Stimulated activated naive CD8-positive, alpha-beta T cell treated with anti-CD3 and anti-CD28 coated beads, Interleukin-15, Interleukin-2, amounts not matched to agents 100 U/mL and 50 U/mL, for 24 hours (primary cell): ENCODE data around the gene TBC1D22B.
A peak's percentile ranks its signal among the peaks of the same experiment; 100 is the strongest.
"Not testable (repeated sequence)": the region's sequence is repeated elsewhere in the genome, so short reads cannot be mapped to it uniquely, and the experiment has no call there.

Experiments
- ATAC-seq: fragments of 150-1000 bp; cut with Tn5 transposase; one replicate; pipeline ENCODE4 v1.10.0; 2021
- DNase-seq: peaks from one replicate; pipeline ENCODE4 v3.0.0; 2021

Gene TBC1D22B

DNA sequence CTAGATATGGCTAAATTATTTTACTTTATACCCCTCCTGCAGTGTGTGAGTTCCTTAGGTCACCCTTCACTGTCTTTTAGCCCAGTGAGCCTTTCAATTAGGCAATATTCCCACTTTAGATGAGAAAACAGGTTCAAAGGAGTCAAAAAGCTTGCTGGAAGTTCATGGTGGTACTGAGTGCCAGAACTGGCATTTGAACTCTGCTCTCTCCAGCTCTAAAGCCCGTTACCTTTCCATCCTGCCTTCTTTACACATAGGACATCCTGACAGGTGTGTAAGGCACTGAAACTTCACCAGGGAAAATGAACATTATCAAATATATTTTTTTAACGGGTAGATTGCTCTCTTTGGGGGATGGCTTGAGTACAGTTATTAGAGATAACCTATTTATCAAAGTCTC, 11.5 kb downstream of the TBC1D22B start:
- DNase-seq (no peak), ATAC-seq (no peak)

DNA sequence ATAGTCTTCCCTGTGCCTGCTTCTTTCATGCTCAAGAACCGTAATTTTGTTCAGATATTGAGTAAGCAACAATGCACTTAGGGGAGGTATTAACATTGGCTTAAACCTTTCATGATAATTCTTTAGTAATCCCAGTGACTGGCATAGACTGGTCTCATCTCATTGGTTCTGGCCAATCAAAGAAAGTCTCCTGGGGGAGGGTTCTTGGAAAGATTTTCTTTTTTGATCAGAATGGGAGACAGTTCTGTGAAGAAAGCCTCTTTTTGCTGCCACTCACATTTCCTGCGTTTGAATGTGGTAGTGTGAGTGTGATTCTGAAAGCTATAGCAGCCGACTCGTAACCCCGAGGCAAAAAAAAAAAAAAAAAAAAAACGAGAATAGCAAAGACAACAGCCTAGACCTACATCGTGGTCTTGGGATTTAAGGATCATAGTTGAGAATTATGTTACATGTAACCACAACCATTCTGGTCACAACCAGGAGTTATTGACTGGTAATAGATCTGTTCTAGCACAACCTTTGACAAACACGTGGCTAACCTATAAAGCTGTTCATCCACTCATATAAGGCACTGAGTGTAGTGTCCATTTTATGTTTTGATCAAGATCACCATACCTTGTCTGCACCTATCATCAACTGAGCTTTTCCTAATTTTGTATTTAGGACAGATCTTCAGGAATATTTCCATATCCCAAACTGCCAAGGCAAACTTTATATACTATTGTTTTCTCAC, 15.4 kb downstream of the TBC1D22B start:
- DNase-seq (no peak), ATAC-seq (peak; percentile 19)

DNA sequence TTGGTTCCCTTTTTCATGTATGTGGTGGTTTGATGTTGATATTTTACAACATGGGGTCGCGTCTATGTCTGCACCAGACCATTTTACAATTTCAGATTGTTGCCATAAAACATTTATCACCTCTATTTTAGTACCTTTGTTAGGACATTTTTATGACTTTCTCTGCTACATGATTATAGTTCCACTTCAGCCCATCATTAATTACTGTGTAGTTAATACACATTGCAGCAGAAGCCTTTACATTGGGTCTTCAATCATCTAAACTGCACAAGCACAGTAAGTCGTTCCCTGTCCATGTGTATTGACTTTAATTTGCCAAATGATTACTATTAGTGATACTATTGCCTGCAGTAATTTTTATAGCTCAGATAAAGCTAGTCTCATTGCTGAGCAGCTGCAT, 16.1 kb downstream of the TBC1D22B start:
- no peak for DNase-seq
- no peak for ATAC-seq

DNA sequence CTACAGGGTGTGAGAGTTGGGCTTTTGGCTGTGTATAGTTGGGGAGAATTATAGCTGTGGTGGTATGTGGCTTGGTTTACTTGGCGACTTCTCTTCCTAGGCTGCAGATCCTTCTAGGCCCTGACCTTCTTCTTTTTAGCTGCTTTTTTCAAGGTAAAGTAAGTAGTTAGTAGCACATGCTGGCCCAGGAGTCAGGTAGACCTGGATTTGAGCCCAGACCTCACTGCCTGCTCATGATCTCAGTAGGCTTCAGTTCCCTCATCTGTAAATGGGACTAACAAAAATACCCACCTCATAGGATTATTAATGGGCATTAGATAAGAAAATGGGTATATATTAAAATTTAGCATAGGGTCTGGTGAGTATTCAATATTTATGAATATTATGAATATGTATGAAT, 17.8 kb downstream of the TBC1D22B start:
- ATAC-seq (no peak), DNase-seq (no peak)

DNA sequence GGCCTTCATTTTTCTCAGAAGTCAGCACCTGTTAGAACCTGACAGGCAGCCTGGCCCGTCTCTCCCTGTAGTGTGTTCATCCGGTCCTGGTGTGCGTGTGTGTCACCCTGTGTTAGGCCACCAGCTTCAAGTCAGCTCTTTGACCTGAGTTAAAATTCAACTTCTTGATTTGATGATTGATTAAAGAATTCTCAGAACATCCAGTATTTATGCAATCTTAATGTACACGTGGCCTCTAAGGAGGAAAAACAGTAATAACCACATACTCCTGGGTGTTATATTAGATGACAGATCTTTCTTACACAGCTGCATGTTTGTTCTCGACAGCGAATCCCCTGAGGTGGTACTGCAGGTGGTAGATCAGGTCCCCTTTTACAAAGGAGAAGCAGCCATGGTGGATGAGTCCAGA, 19.4 kb downstream of the TBC1D22B start:
- no peak for DNase-seq
- peak; percentile 57 for ATAC-seq

DNA sequence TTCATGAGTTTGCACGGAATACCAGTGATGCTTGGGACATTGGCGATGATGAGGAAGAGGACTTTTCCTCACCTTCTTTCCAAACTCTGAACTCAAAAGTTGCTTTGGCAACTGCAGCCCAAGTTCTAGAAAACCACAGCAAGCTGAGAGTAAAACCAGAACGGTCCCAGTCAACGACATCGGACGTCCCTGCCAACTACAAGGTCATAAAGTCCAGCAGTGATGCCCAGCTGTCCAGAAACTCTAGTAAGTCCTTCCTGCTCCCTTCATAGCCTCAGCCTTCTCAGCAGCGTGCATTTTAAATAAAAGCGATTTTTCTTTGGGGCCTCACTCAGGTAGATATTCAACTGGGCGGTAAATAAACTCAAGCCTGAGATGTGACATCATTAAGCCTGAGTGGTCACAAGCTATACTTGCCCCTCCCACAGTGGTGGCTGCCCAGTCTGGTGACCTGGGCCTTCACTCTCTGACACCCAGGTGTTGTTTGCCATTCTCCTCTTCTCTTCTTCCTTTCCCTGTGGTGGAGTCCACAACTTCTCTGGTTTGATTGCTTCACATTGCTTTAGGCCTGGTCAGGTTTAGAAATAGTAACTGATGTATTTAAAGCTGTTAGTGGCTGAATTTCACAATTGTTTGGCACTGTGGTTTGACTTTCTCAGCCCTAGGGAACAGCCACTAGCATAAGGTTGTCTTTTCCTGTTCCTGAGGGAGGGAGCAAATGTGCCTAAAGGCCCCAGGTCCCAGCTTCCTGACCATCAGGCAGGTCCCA, 22.0 kb downstream of the TBC1D22B start:
- DNase-seq (no peak), ATAC-seq (no peak)

DNA sequence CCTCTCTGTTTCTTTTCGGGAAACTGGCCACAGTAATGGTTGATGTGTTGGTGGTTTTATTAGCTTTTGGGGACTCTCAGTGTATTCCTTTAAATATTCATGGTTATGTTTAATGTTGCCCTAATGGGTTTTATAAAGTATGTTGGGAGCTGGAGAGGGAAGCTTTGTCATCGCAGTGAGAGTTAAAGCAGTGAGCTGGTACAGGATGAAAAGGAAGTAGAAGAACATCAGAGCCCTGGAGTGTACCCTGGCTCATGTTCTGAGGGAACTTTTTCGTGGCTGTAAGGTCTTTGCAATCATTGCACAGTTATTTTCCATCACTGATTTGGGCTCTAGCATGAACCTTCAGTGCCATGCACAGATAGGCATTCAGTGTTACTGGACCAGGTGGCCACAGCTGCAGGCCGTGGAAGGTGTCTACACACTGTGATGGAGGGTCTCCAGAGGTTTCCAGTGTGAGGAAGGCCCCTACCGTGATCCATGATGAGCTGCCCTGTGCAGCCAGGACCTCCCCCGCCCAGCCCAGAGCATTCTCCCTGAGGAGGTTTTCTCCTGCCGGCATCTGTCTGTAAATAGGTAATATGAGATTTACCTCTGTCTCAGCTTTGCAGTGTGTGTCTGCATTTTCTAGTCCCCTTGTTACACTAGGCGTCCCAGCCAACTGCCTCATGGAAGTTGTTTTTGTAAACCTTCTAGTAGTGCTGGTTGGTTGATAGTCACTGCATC, 22.8 kb downstream of the TBC1D22B start:
- DNase-seq, result no peak
- no peak for ATAC-seq

DNA sequence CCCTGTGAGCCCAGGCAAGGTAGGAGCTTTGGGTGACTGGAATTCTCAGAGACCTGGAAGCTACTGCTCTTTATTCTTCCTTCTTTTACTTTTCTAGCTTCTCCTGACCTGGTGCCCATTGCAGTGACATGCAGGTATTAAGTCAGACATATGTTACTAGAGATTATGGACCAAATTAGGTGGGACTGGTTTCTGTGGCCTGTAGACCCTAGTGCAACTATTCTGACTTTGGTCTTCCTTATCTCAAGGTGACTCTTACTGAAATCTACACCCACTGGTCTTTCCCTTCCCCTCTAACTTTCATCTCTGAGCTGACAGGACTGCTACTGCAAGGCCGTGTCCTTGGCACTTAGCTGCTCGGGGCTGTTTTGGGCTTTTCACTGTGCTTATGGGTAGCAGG, 24.8 kb downstream of the TBC1D22B start:
- no peak for DNase-seq

DNA sequence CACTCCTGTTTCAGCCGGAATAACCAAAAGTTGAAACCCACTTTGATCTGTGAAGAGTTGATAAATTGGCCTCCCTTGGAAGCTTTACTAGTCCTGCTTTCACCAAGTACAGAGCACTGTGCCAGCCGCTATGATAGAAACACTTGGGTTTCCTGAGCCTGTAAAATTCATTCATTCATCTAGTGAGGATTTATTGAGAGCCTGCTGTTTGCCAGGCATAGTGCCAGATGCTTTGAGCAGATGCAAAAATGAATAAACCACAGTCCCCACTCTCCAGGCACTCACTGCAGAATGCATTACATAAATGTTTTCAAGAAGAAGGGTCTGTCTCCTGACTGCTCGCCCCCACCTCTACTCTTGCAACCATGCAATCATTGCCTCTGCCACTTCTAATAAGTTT, 25.7 kb downstream of the TBC1D22B start:
- DNase-seq, result no peak

More for the DNA sequence above, 24.8 kb downstream of the TBC1D22B start:
- no peak for ATAC-seq

DNA sequence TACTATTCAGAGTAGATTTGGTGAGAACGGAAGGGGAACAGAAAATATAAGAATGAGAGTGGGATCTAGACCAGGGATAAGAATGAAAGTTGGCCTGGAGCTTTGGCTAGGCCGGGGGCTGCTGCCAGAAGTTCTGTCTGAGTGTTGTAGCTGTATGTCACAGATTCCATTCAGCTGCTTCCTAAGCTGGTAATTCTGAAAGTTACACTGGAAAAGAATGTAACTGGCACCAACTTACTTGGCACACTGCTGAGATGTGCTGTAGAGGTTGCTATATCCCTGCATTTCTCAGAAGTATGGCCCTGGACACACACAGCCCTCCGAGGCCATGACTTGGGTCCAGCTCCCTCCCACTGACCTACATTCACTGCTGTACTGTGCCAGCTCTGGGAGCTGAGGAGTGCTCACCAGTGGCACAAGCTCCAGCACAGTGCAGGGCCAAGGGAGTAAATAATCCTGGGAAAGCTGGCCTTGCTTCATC, 26.1 kb downstream of the TBC1D22B start:
- DNase-seq, result no peak
- no peak for ATAC-seq

More for the DNA sequence above, 25.7 kb downstream of the TBC1D22B start:
- no peak for ATAC-seq

DNA sequence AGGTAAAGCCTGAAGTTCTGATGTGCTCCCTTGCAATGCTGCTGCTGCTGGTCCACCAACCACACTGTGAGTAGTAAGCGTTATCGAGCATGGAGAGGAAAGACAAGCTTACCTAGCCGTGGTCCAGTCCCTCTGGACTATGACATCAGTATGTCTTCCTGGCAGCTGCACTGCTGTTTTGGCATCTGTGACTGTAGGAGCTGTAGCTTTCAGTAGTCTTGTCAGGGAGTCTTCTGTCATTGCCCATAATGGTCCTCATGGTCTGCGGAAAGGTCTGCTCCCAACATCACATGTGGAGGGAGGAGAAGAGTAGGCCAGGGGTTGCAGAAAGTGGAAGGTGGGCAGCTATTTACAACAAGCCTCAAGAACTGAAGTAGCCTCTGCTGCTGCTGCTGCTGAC, 27.2 kb downstream of the TBC1D22B start:
- DNase-seq (no peak), ATAC-seq (no peak)

DNA sequence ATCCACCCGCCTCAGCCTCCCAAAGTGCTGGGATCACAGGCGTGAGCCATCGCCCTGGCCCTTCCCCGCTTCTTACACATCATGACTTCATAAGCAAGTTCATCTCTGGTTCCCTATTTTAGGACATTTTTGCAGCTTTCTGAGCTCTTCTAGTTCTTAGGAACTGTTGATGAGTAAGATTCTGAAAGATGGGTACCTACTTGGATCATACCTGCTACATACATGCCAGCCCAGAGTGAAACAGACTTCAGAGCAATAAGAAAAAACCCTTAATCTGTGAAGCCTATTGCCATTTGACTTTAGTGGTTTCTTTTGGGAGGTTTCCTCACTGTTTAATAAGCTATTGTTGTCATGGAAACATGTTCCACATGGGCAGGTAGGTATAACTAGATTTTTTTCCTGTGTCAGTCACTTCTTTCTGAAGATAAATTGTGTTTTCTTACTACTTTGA, 28.3 kb downstream of the TBC1D22B start:
- ATAC-seq, result peak; percentile 55
- DNase-seq, result no peak

DNA sequence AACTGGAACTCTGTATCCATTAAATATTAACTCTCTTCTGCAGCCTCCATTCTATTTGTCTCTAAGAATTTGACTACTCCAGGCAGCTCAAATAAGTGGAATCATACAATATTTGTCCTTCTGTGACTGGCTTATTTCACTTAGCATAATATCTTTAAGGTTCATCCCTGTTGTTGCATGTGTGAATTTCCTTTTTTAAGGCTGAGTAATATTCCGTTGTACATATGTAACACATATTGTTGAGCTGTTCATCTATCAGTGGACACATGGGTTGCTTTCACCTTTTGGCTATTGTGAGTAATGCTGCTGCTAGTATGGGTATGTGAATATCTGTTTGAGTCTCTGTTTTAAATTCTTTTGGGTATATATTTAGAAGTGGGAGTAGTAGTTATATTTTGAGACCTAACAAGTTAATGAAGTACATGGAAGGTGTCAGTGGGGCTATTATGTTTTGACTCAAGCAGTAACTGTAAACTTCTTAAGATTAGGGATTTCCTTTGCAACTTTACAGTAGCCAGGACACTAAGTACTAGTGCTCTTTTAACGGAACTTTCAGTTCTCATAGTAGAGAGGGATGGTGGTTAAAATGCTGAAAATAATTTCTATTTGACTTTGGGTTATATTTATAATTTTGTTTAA, 30.1 kb downstream of the TBC1D22B start:
- no peak for ATAC-seq

DNA sequence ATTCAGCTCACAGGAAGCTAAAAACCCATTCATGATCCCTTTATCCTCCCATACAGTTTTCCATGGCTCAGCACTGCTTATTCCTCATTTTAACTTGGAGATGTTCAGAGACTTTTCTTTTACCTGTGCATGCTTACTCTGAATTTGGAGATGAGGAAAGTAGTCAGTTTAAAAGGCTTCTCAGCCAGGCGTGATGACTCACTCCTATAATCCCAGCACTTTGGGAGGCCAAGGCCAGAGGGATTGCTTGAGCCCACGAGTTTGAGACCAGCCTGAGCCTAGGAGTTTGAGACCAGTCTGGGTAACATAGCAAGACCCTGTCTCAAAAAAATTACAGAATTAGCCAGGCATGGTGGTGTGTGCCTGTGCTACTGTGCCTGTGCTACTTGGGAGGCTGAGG, 30.7 kb downstream of the TBC1D22B start:
- no peak for DNase-seq
- ATAC-seq, result no peak

More for the DNA sequence above, 30.1 kb downstream of the TBC1D22B start:
- DNase-seq, result no peak

DNA sequence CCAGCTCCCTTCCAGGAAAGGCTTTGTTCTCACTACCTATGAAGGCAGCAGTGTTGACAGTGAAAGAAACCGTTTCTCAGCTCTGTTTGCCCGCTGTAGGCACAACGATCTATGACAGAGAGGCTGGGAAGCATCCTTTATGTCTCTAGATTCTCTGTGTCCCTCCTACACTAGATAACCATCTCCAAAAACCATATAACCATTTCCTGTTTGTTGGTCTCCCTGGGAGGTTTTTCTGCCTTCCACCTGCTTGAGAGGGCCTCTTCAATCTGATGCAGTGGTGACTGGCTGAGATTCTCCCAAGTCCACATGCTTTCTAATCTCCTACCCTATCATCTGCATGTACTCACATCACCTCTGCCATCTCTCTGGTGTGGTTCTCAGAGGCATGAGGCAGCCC, 32.4 kb downstream of the TBC1D22B start:
- ATAC-seq, result peak; percentile 79

DNA sequence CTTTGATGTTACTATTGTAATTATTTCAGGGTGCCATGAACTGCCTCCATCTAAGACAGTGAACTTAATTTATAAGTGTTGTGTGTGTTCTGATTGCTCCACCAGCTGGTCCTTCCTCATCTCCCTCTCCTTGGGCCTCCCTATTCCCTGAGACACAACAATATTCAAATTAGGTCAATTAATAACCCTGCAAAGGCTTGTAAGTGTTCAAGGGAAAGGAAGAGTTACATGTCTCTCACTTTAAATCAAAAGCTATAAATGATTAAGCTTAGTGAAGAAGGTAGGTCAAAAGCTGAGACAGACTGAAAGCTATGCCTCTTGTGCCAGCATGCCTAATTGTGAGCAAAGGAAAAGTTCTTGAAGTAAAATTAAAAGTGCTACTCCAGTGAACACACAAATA, 35.9 kb downstream of the TBC1D22B start:
- no peak for ATAC-seq
- no peak for DNase-seq

More for the DNA sequence above, 32.4 kb downstream of the TBC1D22B start:
- peak; percentile 14 for DNase-seq

DNA sequence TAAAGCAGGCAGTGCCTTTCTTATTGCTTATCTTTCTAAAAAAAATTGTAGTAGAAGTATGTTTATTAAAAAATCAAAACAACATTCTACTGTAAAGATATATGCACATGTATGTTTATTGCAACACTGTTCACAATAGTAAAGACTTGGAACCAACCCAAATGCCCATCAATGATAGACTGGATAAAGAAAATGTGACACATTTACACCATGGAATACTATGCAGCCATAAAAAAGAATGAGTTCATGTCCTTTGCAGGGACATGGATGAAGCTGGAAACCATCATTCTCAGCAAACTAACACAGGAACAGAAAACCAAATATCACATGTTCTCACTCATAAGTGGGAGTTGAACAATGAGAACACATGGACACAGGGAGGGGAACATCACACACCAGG, 40.1 kb downstream of the TBC1D22B start:
- not testable (repeated sequence) for ATAC-seq

DNA sequence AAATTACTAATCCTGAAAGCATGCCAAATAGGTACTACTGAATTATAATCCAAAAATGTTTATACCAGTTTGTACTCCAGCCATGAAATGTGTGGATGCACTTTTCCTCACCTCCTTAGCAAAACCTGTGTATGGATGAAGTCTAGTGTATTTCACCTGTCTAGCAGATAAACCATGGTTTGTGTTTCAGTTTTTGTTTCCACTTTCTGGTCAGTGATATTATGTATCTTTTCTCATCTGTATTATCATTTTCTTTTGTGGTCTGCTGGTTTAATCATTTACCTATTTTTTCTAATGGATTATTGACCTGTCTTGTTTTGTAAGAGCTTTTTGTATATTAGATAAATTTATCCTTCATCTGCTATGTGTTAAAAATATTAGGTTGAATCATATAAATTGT, 41.4 kb downstream of the TBC1D22B start:
- no peak for DNase-seq
- ATAC-seq, result no peak

More for the DNA sequence above, 40.1 kb downstream of the TBC1D22B start:
- not testable (repeated sequence) for DNase-seq

DNA sequence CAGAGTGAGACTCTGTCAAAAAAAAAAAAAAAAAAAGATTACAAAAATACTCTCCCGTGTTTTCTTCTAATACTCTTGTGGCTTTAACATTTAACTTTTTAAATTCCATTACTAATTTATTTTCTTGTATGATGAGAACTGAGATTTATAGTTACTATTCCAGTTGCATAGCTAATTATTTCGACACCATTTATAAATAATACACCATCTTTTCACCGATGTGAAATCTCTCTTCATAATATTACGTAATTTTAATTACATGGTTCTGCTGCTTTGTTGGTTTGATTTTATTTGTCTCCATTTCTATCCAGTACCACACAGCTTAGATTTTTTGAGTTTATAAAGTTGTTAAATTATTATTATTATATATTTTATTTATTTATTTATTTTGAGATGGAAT, 42.4 kb downstream of the TBC1D22B start:
- DNase-seq (no peak), ATAC-seq (no peak)

DNA sequence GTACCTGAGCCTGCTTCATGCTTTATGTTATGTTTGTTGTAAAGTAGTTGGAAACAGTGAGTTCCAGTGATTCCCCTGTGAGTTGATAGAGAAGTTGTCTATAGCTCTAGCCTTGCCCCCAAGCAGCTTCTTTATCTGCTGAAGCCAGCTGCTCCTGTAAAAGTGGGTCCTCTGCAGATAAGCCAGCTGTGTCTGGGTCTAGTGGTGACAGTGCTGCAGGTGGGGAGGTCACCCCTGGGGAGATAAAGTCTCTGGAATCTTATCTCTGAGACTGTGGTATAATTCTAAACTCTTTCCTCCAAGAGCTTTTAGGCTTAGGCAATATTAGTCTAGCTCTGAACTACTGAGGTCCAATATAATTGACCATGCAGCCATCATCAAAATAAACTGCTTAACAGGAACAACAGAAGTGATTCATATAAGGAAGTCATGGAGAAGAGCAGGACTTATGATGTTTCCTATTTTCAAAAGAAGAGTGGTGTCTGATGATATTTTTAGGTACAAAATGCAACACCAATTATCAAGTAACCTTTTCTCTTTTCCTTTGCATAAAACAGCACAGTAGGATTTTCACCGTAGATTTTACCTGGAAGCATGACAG, 44.6 kb downstream of the TBC1D22B start:
- no peak for DNase-seq

DNA sequence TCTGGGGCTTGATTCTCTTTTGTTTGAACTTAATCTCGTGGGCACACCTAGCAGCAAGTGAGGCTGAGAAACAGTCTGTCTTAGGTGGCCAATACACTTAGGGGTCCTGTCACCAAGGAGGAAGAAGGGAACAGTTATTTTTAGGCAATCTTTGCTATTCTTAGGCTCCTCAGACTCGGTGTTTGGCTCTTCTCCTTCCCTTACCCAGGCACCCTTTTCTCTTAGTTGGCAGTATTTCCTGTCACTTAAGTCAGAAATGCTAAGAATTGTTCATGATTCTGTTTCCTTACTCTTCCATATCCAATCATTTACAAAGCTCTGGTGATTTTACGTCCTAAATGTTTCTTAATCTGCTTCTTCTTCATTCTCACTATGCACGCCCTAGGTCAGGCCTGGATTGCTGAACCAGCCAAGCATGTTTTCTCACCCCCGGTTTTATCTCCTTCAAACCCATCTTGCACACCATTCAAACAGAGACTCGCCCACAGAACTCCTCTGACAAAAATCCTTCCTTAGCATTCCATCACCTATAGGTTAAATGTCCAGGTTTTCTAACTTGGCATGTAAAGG, 45.6 kb downstream of the TBC1D22B start:
- no peak for ATAC-seq
- DNase-seq, result no peak

More for the DNA sequence above, 44.6 kb downstream of the TBC1D22B start:
- ATAC-seq, result no peak
